Neural progenitor cell (in vitro differentiated cells): ENCODE data around the gene ATP8B4.

Experiments used
- EZH2 ChIP-seq: fragments of 200-600 bp; sonication (generic); IDR thresholded peaks from 2 replicates; pipeline ENCODE4 v1.6.1; 2017; ENCODE audit warnings: antibody characterized with exemption, mild to moderate bottlenecking, moderate library complexity
- EZH2phosphoT487 ChIP-seq: fragments of 200-600 bp; sonication (generic); IDR thresholded peaks from 2 replicates; pipeline ENCODE4 v1.6.1; 2017; ENCODE audit warnings: antibody characterized with exemption
- TF ChIP-seq, protein P1 (sequence below): fragments of 200-600 bp; sonication (generic); IDR thresholded peaks from 2 replicates; pipeline ENCODE4 v1.5.1; 2017; ENCODE audit warnings: antibody characterized with exemption, mild to moderate bottlenecking

DNA sequence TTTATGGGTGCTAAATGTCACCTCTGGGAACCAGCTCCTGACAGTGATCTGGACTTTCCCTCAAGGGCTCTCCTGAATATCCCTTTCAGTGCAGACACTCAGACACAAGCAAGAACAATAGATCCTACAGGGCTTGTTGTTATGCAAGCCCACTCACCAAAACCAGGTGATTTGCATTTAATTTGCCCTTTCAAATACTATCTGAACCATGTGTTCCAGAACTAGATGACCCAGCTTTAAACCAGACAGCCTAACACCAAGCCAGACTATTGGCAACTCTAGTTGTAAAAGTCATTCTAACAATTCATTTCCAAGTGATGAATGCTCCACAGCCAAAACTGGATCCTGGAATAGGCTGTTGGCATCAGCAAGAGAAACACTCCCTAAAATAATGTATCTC lies 5.6 kb upstream of the ATP8B4 start:
- TF ChIP-seq, protein P1, sequence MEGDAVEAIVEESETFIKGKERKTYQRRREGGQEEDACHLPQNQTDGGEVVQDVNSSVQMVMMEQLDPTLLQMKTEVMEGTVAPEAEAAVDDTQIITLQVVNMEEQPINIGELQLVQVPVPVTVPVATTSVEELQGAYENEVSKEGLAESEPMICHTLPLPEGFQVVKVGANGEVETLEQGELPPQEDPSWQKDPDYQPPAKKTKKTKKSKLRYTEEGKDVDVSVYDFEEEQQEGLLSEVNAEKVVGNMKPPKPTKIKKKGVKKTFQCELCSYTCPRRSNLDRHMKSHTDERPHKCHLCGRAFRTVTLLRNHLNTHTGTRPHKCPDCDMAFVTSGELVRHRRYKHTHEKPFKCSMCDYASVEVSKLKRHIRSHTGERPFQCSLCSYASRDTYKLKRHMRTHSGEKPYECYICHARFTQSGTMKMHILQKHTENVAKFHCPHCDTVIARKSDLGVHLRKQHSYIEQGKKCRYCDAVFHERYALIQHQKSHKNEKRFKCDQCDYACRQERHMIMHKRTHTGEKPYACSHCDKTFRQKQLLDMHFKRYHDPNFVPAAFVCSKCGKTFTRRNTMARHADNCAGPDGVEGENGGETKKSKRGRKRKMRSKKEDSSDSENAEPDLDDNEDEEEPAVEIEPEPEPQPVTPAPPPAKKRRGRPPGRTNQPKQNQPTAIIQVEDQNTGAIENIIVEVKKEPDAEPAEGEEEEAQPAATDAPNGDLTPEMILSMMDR, result no peak
- TF ChIP-seq EZH2 (no peak), EZH2phosphoT487 (no peak)
